B cell (primary cell): ENCODE data around the gene WRAP73. TPM values are rescaled to one million over a fixed set of nuclear protein-coding genes. Genes with fewer than 3 reads are reported as not detected.

ENCODE experiments used
- ATAC-seq: fragments of 200-7000 bp; cut with Tn5 transposase; one replicate; pipeline ENCODE4 v1.10.0; 2021; ENCODE audit warnings: low read depth, mild to moderate bottlenecking, moderate number of reproducible peaks, moderate library complexity
- CTCF ChIA-PET: fragments of 350-600 bp; sonication (Branson Sonifier 250); formaldehyde crosslinking; loops from one replicate; lab custom pipeline; 2021; ENCODE audit warnings: antibody characterized with exemption, inconsistent platforms; lab: Charles Lee
- POLR2A ChIA-PET: fragments of 350-600 bp; sonication (Branson Sonifier 250); formaldehyde crosslinking; loops from one replicate; lab custom pipeline; 2021; ENCODE audit warnings: antibody characterized with exemption; lab: Charles Lee
- DNase-seq: peaks from one replicate; pipeline ENCODE4 v3.0.0; 2013
- H2AFZ ChIP-seq: 2 replicates; pipeline ENCODE4 v1.6.1; 2012; ENCODE audit warnings: mild to moderate bottlenecking, low read depth, low read length; ENCODE audit not compliant: insufficient read depth, poor library complexity, severe bottlenecking
- H3K27ac ChIP-seq, 2 donors: 1 replicate in 1 of 2; 2 replicates in 1 of 2; pipeline ENCODE4 v1.5.1; 2012 to 2013; ENCODE audit warnings: low read length in 2 of 2, mild to moderate bottlenecking in 2 of 2, moderate library complexity in 1 of 2
- H3K27me3 ChIP-seq, 4 experiments: fragments of 200-600 bp in 1 of 4; sonication (generic) in 1 of 4; replicated peaks in 1 of 4; 1 replicate in 2 of 4; 2 replicates in 2 of 4; pipeline versions ENCODE4 v1.6.1 to v1.7.0; 2013 to 2016; ENCODE audit warnings: low read length in 3 of 4, mild to moderate bottlenecking in 2 of 4, mixed read lengths in 1 of 4, moderate library complexity in 1 of 4; ENCODE audit not compliant: insufficient read depth in 4 of 4, control insufficient read depth in 3 of 4; ENCODE audit errors: control extremely low read depth in 1 of 4
- H3K36me3 ChIP-seq, 2 experiments: replicated peaks in 1 of 2; 1 replicate in 1 of 2; 2 replicates in 1 of 2; pipeline versions ENCODE4 v1.6.1 to v1.7.1; 2013; ENCODE audit warnings: low read length in 1 of 2; ENCODE audit not compliant: insufficient read depth in 2 of 2, control insufficient read depth in 1 of 2; ENCODE audit errors: control extremely low read depth in 1 of 2, extremely low read depth in 1 of 2
- H3K4me1 ChIP-seq, 2 donors: fragments of 200-600 bp in 1 of 2; sonication (generic) in 1 of 2; 1 replicate in 1 of 2; 2 replicates in 1 of 2; pipeline versions ENCODE4 v1.5.1 to v1.6.1; 2013 to 2017; ENCODE audit warnings: low read length in 2 of 2; ENCODE audit not compliant: control insufficient read depth in 2 of 2, insufficient read depth in 2 of 2
- H3K4me2 ChIP-seq: replicated peaks from 2 replicates; pipeline ENCODE3; 2012; ENCODE audit warnings: mild to moderate bottlenecking, low read depth, low read length; ENCODE audit not compliant: poor library complexity, severe bottlenecking
- H3K4me3 ChIP-seq, 5 experiments: fragments of 200-600 bp in 1 of 5; sonication (generic) in 1 of 5; 1 replicate in 3 of 5; 2 replicates in 2 of 5; pipeline versions ENCODE4 v1.5.1 to v1.7.0; 2011 to 2016; ENCODE audit warnings: low read length in 4 of 5, mild to moderate bottlenecking in 4 of 5, low read depth in 2 of 5, control low read depth in 1 of 5, moderate library complexity in 1 of 5; ENCODE audit not compliant: insufficient read depth in 1 of 5; ENCODE audit errors: control extremely low read depth in 1 of 5, extremely low read depth in 1 of 5
- H3K79me2 ChIP-seq: fragments of 200-600 bp; sonication (generic); one replicate; pipeline ENCODE4 v1.6.0; 2016; ENCODE audit warnings: low read length; ENCODE audit not compliant: control insufficient read depth, insufficient read depth
- H3K9ac ChIP-seq: fragments of 200-600 bp; sonication (generic); 2 replicates; pipeline ENCODE4 v1.6.1; 2017; ENCODE audit warnings: mild to moderate bottlenecking, low read length, moderate library complexity
- H3K9me3 ChIP-seq, 3 donors: one replicate each; pipeline versions ENCODE4 v1.6.1 to v1.7.1; 2013; ENCODE audit warnings: low read length in 2 of 3; ENCODE audit not compliant: control insufficient read depth in 2 of 3, insufficient read depth in 1 of 3; ENCODE audit errors: control extremely low read depth in 1 of 3
- H4K20me1 ChIP-seq: 2 replicates; pipeline ENCODE4 v1.6.0; 2012; ENCODE audit warnings: mild to moderate bottlenecking, low read length; ENCODE audit not compliant: insufficient read depth, control insufficient read depth, poor library complexity, severe bottlenecking
- H3K27ac Mint-ChIP-seq: one replicate; pipeline ENCODE4 v1.8.0; 2021; ENCODE audit warnings: mixed read lengths
- H3K27me3 Mint-ChIP-seq: one replicate; pipeline ENCODE4 v1.8.0; 2021; ENCODE audit warnings: mixed read lengths
- H3K4me1 Mint-ChIP-seq: one replicate; pipeline ENCODE4 v1.8.0; 2021; ENCODE audit warnings: mixed read lengths
- H3K4me3 Mint-ChIP-seq: one replicate; pipeline ENCODE4 v1.8.0; 2021; ENCODE audit warnings: mixed read lengths
- H3K9me3 Mint-ChIP-seq: one replicate; pipeline ENCODE4 v1.8.0; 2022; ENCODE audit warnings: mixed read lengths; ENCODE audit not compliant: insufficient read depth
- CTCF ChIP-seq: fragments of 200-600 bp; IDR thresholded peaks from one replicate; pipeline ENCODE4 v1.8.0; 2022; ENCODE audit warnings: antibody characterized with exemption, mild to moderate bottlenecking
- EZH2 ChIP-seq: IDR thresholded peaks from 2 replicates; pipeline ENCODE4 v1.6.1; 2012; ENCODE audit warnings: borderline replicate concordance, low read depth, mild to moderate bottlenecking, moderate library complexity, low read length; ENCODE audit not compliant: insufficient read depth, poor library complexity, severe bottlenecking
- WGBS: methylation state at CpG from one replicate; pipeline ENCODE4 v1.1.5; 2013; ENCODE audit warnings: missing lambda C conversion rate; ENCODE audit not compliant: insufficient coverage; 5-methylcytosine and 5-hydroxymethylcytosine counted together
- intact Hi-C: fragments of 100-400 bp; cut with micrococcal nuclease; formaldehyde crosslinking; loops from one replicate; pipeline ENCODE4 v1.10.0; 2022
- polyA plus RNA-seq: library from polyadenylated mRNA; depleted of rRNA; stranded (reverse); fragments of >200 nt; gene quantifications from 2 replicates; pipeline ENCODE4 v1.2.3, GENCODE V29; 2012
- total RNA-seq, 2 donors: library from RNA; stranded (reverse); fragments of 120-200 nt in 1 of 2; gene quantifications; 1 replicate in 1 of 2; 2 replicates in 1 of 2; pipeline versions ENCODE4 v1.2.3 to v1.2.4, GENCODE V29; 2013 to 2022

Gene WRAP73
- total and polyA plus RNA-seq, 2 donors (not counting 1 experiment from before 2014, with no cell fraction given) = 37.1 to 68.5 TPM

- peaks cover 0 to 27% (median 0%) of the 10 kb centered on the region in 3 donors for H3K9me3 ChIP-seq
- H3K27ac ChIP-seq = no peak overlapping the region
- DNase-seq = peak; percentile 56
- H3K27me3 Mint-ChIP-seq = peaks cover 43% of the 10 kb centered on the region
- H3K27me3 ChIP-seq = peaks cover 0 to 47% (median 26%) of the 10 kb centered on the region in 4 experiments
- no peak for ATAC-seq
- H3K9ac ChIP-seq = peak overlapping the region; percentile 94
- peaks cover 52 to 53% of the 10 kb centered on the region in 2 donors for H3K4me1 ChIP-seq
- H4K20me1 ChIP-seq = no peaks in the 10 kb centered on the region
- CTCF ChIA-PET = interaction anchor here (2.5 to 2.8 kb wide), 2 partner anchors 14 to 33 kb away, joined by 14 to 16 read pairs; no protein-coding TSS in a partner anchor
- H3K4me3 Mint-ChIP-seq = peak overlapping the region; percentile 80
- peaks cover 44% of the 10 kb centered on the region for H3K4me1 Mint-ChIP-seq
- POLR2A ChIA-PET = interaction anchor here (1.3 kb wide), 1 partner anchor 25 kb away, joined by 3 read pairs; no protein-coding TSS in a partner anchor
- peak overlapping the region; percentile 56 for H2AFZ ChIP-seq
- peak overlapping the region; percentile 97 for H3K4me2 ChIP-seq
- 4% methylated on average over 68 of the region's 68 CpGs for WGBS
- no peaks in the 10 kb centered on the region for H3K36me3 ChIP-seq
- H3K79me2 ChIP-seq = peaks cover 13% of the 10 kb centered on the region
- peak overlapping the region in 4 of 5 experiments; percentile 8 to 51 (median 34) for H3K4me3 ChIP-seq
- TF ChIP-seq EZH2 (peak; percentile 59), CTCF (no peak)
- H3K9me3 Mint-ChIP-seq = no peaks in the 10 kb centered on the region
- no peak overlapping the region for H3K27ac Mint-ChIP-seq
- intact Hi-C loops = loop anchor here (10.0 kb wide), 1 partner anchor 252 kb away; the partner anchor contains the start of gene C1orf174
Measured at GRCh38 chr1:3652548-3653285, 2.8 kb upstream of the WRAP73 start.
